NCI-H1105 (cell line): ENCODE results near the gene GABARAPL2.

Experiments used
- DNase-seq: peaks from one replicate; lab custom pipeline; 2025; lab: John Stamatoyannopoulos, UW

Gene GABARAPL2

DNA sequence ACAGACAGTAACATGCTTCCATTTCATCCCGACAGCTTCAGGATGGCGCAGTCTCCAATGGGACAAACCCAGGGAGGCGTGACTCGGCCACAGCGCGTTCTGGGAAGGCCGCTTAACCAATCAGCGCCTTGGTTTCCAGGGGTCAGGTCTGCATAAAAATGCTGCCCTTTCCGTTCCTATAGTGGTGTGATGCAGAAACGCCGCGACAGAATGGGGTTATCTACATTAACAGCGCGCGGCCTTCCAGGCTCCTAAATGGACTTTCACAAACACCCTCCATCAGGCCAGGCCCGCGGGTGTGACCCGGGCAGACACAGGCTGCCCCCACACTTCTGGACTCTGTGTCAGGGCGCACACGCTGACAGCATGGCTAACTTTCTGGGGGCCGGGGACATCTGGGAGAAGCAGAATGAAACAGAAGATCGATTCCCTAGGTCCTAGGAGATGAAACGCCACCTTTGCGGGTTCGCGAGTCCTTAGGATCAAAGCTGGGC lies 10.9 kb upstream of the GABARAPL2 start:
- DNase-seq, result peak; percentile 70

DNA sequence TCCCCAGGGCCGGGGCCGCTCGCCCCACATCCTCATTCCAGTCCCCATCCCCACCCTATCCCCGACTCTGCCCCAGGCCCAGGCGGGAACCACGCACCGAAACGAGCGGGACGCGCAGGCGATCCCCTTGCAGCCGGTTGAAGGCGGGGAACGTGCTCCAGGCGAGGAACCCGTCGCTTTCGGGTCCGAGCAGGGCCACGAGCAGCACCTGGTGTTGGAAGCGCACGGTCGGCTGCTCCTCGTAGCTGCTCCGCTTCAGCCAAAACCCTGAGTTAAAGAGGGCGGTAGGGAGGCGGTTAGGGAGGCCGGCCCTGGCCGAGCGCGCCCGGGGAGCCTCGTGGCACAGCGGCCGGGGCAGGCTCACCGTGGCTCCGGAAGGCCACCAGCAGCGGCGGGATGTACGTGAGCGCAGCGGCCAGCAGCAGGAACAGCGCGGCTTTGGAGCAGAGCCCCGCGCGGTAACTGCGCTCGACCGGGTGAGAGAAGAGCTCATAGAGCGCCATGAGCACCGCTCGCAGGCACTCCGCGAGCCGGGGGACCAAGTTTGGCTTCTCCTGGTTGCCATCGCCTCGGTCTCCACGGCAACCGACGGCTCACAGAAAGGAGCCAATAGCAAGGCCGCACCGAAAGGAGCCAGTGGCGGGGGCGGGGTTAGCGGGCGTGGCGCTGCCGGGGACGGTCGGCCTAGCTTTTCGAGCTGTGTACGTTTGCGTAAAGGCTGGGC lies 10.3 kb upstream of the GABARAPL2 start, which contains the start of gene TMEM231:
TSS of gene TMEM231 (minus strand) at position 546 of the 724 bp plus-strand sequence. CDS start at position 503, 43 bp downstream.
- DNase-seq, result peak; percentile 89

DNA sequence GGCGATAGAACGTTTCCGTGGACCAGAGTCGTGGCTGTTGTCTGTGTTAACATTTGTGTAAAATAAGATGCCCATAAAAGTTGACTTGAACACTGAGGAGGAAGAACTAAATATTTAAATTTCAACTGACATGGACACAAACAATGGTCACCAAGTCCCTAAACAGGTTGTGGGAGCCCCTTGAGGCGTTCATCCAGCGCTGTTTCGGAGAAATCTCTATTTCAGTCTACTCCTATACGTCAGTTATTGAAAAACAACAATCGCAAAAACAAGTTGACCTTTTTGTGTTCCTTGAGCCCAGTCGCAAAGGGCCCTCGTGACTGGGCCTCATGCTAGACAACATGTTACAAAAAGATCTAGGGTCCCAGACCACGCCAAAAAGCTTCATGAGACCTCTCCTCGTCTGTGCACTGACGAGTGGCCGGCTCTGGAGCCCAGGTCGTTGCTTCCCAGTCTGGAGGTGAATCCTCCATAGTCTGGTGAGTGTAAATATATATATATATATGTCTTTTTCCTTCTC lies 9.7 kb upstream of the GABARAPL2 start:
- DNase-seq, result no peak

DNA sequence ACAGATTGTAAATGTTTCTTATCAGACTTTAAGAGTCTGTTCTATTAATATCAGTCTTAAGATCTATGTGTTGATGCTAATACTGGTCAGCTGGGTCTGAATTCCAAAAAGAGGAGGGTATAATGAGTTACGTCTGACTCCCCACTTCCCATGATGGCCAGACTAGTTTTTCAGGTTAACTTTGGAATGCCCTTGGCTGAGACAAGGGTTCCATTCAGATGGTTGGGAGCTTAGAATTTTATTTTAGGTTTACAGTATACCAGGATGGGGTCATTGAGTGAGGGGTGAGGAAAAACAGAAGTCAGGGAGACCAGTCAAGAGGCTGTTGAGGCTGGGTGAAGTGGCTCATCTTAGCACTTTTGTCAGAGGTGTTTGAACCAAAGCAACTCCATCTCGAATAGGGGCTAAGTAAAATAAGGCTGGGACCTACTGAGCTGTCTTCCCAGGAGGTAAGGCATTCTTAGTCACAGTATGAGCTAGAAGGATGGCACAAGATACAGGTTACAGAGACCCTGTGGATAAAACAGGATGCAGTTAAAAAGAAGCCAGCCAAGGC lies 7.3 kb upstream of the GABARAPL2 start:
- no peak for DNase-seq

DNA sequence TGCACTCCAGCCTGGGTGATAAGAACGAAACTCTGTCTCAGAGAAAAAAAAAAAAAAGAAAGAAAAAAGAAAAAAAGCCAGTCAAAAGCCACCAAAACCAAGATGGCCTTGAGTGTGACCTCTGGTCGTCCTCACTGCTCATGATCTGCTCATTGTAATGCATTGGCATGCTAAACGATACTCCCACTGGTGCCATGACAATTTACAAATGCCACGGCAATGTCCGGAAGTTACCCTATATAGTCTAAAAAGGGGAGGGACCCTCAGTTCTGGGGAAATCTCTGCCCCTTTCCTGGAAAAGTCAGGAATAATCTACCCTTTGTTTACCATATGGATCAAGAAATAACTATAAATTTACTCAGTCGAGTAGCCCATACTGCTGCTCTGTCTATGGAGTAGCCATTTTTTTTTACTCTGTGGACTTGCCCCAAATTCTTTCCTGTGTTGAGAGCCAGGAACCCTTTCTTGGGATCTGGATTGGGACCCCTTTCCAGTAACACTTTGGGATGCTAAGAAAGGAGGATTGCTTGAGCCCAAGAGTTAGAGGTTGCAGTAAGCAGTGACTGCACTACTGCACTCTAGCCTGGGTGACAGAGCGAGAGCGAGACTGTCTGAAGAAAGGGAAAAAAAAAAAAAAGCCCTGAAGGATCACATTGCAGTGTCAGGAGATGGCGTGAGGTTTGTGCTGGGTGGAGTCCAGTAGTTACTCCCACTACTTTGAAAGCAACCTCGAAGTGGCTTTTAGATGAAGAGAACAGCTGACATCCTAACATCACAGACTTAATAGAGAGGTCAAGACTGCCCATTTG lies 6.4 kb upstream of the GABARAPL2 start:
- DNase-seq, result no peak

DNA sequence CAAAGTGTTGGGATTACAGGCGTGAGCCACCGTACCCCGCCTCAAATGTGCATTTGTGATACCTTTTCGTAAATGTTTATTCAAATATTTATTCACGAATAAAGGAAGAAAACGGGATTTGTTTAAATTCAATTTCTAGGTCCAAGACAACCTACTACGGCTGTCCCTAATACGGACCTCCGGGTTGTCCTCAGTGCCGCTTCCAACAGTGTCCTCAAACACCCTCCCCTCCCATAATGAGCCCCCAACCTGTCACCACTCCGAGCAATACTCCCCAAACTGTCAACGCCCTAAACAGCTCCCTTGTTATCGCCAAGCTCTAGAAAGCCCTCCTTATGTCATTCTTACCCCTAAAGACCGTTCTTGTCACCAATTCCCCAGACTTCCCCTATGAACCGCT lies 539 bp upstream of the GABARAPL2 start:
- no peak for DNase-seq

DNA sequence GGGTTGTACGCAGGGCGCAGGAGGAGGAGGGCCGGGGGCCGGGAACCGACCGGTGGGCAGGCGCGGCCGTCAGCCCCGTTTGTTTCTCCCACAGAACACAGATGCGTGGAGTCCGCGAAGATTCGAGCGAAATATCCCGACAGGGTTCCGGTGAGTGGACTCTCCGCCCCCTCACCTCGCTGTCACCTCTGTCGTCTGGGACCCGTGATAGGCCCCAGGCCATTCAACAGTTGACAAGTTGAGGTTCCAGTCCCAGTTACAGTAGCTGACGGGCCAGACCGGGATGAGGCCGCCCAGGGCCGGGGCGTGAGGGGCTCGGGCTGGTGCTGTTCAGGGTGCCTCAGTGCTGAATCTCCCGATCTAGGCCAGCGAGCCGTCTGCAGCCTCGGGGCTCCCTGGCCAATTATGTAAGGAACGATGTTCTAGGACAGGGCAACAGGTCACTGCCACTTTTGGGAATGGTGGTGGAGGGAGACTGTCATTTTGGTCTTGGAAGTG lies 628 bp downstream of the GABARAPL2 start:
- DNase-seq, result no peak

DNA sequence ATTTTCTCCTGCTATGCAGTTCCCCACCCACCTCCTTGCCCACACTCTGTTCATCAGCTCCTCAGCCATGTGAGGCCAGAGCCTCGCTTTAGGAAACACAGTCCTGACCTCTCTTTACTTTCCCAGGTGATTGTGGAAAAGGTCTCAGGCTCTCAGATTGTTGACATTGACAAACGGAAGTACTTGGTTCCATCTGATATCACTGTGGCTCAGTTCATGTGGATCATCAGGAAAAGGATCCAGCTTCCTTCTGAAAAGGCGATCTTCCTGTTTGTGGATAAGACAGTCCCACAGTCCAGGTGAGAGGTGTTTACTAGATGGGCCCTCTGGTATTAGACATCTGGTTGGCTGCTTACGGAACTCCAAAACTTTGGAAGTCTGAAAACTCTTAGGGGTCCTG lies 1.7 kb downstream of the GABARAPL2 start:
- DNase-seq, result no peak

DNA sequence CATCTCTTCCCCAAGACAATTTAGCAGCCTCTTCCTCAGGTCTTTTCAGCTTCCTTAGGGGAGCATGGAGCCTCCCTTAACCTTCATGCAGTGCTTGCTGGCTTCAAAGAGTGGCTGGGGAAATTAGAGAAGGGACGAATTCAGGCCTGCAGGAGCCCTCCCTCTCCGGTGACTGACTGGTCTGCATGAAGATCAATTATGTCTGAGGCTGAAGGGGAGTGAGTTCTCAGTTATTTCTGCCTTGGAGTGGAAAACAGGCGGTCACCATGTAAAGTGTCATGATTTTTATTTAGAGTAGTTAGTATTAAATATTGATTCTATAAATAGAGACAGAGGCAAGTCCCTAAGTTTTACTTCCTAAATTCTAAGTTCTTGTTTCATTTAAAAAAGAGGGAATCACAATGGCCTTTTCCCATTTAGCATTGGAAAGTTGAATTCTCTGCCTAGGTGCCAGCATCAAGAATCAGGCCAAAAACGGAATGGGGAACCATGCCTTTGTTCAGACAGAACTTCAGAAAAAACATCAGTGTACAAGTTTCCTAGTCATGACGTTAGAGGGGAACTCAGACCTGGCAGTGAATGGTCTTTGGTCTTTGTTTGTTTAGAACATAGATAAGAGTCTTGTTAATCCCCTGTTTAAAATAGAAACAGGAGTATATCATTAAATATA lies 4.4 kb downstream of the GABARAPL2 start:
- no peak for DNase-seq

DNA sequence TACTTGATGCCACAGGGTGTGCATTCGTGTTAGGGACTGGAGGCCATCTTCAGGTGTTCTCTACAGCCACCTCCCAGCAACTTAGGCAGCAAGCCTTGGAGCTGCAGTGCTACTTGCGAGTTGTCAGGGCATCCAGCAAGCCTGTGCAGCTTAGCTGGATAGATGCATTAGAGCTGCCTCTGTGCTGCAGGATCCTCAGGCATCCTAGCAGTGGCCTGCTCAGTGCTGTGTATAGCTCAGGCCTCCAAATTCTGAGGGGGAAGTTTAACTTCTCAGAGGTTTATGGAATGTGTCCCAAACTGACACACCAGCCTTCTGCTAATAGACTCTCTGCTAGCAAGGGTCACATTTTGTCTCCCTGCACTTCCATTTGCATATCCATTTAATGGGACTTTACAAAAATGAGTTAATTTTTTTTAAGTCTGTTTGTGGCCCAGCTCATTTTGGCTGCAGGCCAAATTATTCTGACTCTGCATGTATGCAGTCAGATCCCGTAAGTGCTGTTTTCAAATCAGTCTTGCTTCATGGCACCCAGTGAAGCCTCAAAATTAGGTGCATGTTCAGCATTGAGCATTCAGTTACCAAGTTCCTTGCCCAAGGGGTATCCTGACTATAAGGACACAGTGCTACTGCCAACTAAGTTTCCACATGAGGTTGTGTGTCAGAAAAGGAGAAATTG lies 6.8 kb downstream of the GABARAPL2 start:
- DNase-seq, result no peak

DNA sequence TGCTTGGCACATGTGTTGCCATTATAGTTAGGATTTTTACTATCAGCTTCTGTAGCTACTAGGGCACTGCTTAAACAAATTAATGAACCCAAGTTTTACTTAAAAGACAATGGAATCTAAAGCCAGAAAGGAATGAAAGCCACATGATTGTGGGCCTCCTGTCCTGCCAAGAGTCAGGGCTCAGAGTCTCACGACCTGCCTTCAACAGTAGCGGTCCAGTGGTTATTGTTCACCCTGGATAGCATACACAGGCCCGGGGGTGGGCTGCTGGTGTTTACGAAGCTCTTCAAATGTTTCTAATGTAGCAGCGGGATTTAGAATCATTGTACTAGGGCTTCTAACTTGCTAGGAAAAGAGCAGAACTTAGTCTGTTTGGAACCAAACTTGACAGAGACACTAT lies 7.8 kb downstream of the GABARAPL2 start:
- no peak for DNase-seq

DNA sequence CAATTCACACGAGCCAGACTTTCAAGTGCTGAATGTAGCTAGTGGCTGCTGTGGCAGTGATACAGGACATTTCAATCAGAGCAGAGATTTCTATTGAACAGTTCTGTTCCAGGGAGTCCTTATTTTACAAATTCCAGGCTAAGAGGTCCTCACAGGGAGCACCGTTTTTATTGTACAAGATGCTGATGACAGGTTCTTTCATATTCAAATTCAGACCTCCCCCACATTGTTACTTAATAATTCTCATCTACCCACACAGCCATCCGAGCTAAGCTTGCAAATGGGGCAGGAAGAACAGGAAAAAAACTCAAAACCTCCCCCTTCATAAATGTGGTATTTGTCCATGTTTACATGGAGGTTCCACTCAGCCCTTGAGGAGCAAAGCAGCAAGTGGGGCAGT lies 9.8 kb downstream of the GABARAPL2 start:
- no peak for DNase-seq

DNA sequence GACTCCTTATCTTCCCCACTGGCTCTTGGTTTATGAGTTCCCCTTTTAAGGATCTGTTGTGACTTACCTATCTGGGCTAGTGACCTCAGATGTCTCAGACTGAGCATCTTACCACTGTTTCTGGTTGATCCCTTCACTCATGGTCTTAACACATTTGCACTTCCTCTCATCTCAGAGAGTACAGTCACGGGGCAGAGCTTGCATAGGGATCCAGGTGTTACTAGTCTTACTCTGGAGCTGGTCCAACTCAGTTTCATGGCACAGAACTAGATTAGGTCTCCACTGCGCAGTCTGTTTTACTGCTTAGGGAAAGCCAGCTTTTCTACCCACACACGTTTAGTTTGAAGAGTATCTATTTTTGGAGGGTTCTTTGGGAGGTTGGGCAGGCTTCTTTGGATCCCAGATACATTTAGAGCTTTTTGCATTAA lies 10.2 kb downstream of the GABARAPL2 start:
- DNase-seq, result no peak

DNA sequence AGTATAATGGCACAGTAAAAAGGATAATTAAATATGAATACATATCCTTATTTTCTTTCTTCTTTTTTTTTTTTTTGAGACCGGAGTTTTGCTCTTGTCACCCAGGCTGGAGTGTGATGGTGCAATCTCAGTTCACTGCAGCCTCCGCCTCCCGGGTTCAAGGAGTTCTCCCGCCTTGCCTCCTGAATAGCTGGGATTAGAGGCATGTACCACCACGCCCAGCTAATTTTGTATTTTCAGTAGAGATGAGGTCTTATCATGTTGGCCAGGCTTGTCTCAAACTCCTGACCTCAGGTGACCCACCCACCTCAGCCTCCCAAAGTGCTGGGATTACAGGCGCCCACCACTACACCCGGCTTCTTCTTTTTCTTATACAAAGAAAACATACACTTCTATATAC lies 12.0 kb downstream of the GABARAPL2 start:
- no peak for DNase-seq

DNA sequence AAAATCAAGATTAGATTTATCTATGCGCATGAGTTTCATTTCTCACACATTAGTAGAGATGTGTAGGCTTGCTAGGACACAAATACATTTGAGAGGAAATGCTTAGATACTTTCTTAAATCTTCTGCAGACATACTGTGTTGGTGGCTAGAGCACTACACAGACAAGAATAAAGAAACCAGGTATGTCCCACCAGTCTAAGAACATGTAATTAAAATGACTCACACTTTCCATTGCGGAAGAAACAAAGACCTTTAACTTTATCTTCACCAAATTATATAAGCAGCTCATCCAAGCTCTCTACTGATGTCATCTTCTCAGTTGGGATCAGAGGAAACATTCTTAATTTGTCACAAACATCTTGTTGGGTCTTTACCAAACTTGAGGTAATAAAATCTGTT lies 12.5 kb downstream of the GABARAPL2 start:
- DNase-seq, result no peak

DNA sequence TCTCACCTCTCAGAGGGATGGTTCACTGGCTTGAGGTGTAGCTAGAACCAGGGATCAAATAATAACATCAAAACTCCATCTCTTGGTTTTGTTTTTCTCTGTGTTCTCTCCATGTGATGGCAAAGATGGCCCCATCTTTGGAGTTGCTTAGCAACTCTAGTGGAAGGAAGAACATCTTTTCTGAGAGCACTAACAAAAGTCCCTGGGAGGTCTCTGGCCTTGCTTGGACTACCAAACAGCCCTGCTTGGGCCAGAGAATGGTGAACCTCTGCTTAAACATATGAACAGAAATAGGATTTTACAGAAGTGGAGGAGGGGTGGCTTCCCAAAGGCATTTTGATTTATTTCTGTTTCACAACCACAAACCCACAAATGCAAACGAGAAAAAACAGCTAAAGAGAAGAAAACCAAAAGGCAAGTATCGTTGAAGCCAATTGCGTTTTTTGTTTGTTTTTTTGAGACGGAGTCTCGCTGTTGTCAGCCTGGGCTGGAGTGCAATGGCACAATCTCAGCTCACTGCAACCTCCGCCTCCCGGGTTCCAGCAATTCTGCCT lies 13.2 kb downstream of the GABARAPL2 start:
- DNase-seq, result no peak

DNA sequence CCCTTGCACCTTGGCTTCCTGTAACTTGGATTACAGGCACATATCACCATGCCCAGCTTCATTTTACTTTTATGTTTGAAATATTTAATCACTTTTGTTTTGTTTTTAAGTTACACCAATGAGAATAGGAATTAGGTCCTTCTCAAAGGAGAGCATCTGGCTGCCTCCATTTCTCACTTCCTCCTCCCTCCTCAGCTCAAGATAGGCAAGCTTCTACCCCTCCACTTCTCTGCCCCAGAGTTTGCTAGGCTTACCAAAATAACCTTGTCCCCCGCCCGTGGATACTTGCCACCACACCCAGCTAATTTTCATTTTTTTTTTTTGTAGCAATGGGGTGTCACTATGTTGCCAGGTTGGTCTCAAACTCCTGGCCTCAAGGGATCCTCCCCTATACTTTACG lies 17.9 kb downstream of the GABARAPL2 start:
- DNase-seq, result no peak

DNA sequence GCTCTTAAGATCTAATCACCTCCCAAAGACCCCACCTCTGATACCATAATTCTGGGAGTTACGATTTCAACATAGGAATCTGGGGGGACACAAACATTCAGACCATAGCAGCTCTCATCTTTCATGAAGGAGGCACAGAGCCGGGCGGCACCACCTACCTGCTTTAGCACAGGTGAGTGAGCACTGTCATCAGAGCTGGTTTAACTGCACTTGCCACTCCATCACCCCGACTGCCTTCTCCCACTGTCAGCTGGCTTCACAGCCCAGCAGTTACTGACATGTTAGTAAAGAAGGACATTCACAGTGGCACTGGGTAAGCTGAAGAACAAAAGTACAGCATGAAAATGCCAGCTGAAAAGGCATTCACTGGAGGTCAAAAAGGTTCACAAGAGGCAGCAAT lies 22.5 kb downstream of the GABARAPL2 start:
- no peak for DNase-seq

DNA sequence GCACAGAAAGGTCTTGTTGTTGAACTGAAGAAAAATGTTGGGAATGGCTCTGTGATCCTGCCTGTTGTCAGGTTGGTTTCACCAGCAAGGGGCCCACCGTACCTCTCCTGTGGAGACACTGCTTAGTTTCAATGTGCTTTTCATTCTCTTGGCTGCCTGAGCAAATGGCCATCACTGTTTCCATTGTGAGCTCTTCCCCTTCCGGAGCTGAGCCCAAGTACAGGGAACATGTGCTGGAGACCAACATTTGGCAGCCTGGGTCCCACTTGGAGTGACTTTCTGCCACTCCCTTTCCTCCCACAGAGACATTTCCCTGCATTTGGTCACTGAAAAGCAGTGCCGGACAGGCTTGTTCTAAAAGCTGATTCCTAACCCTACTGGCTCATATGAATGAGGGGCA lies 23.1 kb downstream of the GABARAPL2 start:
- DNase-seq, result no peak

DNA sequence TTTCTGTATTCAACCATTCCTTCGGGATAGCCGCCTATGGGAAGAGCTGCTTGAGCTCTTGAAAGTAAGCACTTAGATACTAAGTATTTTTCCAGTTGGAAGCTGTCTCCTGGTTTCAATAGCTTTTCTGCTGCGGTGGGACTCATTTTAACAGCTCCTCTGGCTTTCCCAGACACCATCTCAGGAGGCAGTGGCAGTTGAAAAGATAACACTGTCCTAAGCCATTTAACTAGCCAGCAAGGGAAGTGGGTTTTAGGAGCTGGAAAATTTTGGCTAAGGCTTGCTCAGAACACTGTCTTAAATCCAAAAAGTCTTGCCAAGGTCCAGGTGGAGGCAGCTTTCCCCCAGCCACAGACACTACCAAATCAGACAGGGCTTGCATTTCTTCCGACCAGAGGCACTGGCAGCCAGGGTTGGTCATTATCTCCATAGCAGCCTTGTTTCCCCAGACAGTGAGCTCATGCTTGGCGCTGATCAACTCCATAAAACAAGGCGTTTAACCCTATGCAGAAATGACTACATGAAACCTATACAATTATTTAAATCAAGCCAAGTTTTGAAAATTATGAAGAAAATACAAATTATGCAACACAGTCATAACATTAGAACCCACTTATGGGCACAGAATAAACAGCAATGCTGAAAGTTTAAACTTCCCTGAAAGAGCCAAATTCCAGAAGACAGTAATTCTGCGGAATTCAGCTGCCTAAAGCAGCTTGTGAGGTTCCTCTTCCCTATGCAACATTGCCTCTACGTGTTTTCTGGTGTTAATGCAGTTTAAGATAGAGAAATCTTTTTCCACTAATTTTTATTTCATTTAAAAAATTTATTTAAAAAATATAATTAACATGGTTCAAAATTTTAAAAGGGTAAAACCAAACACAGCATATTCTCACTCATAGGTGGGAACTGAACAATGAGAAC lies 25.0 kb downstream of the GABARAPL2 start:
- no peak for DNase-seq
